GM18870 (cell line): ENCODE measurements around the gene GRK6.
"Not testable (repeated sequence)": the region's sequence is repeated elsewhere in the genome, so short reads cannot be mapped to it uniquely, and the experiment has no call there.

Experiments
- ATAC-seq: cut with Tn5 transposase; IDR thresholded peaks from one replicate; pipeline ENCODE4 v1.9.1; 2021; ENCODE audit warnings: moderate library complexity; ENCODE audit not compliant: unreplicated experiment

The GRK6 gene

GRCh38 chr5:177483994-177484901, 57.8 kb downstream of the GRK6 start:
- no peak for ATAC-seq

GRCh38 chr5:177484902-177485549, 58.5 kb downstream of the GRK6 start:
- no peak for ATAC-seq

DNA sequence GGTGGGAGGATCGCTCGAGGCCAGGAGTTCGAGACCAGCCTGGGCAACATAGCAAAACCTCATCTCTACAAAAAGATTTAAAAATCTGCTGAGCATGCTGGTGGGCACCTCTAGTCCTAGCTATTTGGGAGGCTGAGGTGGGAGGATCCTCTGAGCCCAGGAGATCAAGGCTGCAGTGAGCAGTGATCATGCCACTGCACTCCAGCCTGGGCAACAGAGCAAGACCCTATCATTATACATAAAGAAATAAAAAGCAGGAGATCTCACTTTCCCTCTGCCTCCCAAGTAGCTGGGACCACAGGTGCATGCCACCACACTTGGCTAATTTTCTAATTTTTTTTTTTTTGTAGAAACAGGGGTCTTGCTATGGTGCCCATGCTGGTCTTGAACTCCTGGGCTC, 59.3 kb downstream of the GRK6 start:
- not testable (repeated sequence) for ATAC-seq

DNA sequence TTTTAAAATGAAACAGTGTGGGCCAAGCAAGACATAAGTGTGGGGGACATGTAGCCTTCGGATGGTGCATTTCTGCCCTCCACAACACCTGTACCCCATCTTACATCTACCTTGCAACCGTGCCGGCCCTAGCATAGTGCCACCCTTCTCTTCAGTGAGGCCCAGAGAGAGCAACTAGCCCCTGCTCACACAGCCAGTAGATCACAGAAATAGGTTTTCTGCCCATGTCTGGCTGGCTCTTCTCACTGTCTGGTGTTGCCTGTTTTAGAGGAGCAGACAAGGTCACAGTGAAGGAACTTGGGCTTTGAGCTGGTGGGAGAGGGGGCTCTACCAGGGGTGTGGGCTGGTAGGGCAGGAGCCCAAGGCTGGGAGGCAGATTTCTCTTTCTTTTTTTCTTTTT, 59.8 kb downstream of the GRK6 start:
- no peak for ATAC-seq

DNA sequence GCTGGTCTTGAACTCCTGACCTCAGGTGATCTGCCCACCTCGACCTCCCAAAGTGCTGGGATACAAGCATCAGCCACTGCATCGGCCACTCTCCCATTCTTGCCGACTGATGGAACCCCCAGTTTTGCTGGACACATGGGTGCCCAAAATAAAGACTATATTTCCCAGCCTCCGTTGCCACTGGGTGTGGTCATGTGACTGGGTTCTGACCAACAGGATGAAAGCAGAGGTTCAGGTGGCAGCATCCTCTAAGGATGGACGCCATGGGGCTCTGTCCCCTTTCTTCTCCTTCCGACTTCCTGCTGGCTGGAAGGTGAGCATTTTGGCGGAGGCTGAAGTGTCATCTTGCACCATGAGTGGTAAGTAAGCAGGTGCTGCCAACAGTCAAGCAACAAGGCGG, 60.7 kb downstream of the GRK6 start:
- ATAC-seq = no peak

- ATAC-seq = no peak
These were observed 61.5 kb downstream of the GRK6 start for GRCh38 chr5:177487975-177488374.

- no peak for ATAC-seq
These were observed 62.7 kb downstream of the GRK6 start for GRCh38 chr5:177489119-177489716.

- no peak for ATAC-seq
These were observed 64.0 kb downstream of the GRK6 start for GRCh38 chr5:177490311-177490991.

GRCh38 chr5:177490992-177491391, 64.5 kb downstream of the GRK6 start:
- no peak for ATAC-seq

DNA sequence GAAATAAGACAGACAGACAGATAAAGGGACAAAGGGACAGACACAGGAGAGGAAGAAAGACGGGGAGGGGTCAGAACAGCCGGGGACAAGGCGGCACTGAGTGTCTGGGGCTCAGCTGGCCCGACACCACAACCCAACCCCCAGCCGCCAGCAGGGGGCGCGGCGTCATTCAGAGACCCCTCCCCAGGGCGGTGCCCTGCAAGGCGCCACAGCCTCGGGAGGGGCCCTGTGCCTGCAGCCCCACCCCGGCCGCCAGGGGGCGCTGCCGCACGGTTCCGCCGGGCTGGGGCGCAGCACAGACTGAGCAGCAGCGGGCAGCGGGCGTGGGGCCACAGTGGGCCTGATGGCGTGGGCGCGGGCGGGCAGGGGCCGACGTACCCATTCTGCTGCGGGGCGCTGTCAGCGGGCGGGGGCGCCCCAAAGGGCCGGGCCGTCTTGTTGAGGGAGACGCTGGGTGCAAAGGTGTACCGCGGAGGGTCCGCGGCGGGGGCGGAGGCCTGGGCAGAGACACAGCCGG, 65.0 kb downstream of the GRK6 start:
- ATAC-seq = no peak

- no peak for ATAC-seq
These were observed 65.7 kb downstream of the GRK6 start for GRCh38 chr5:177491983-177492746.
